HL-60/S4 (cell line): ENCODE data around the gene ZMPSTE24.
"Not testable (repeated sequence)": the region's sequence is repeated elsewhere in the genome, so short reads cannot be mapped to it uniquely, and the experiment has no call there.

Experiments used
- in situ Hi-C: fragments of 300-500 bp; cut with MboI; formaldehyde crosslinking; loops from 2 replicates; pipeline ENCODE4 v1.14.3; 2022; ENCODE audit warnings: low sequenced_read_pairs

ZMPSTE24 gene

GRCh38 chr1:40316595-40317393 lies 58.8 kb downstream of the ZMPSTE24 start, which contains the start of gene COL9A2:
TSS of gene COL9A2 (minus strand) at chr1:40317286. CDS start at chr1:40317197, 89 bp downstream.
- in situ Hi-C loops, result no loop called here

- in situ Hi-C loops, result no loop called here
These were observed 59.5 kb downstream of the ZMPSTE24 start for GRCh38 chr1:40317394-40318074.

GRCh38 chr1:40318476-40318875 lies 60.4 kb downstream of the ZMPSTE24 start:
- in situ Hi-C loops, result no loop called here

GRCh38 chr1:40318970-40319621 lies 61.1 kb downstream of the ZMPSTE24 start:
- in situ Hi-C loops, result no loop called here

- in situ Hi-C loops, result not testable (repeated sequence)
These were observed 73.4 kb downstream of the ZMPSTE24 start for GRCh38 chr1:40331403-40331802.

GRCh38 chr1:40332695-40333094 lies 74.7 kb downstream of the ZMPSTE24 start:
- in situ Hi-C loops, result no loop called here

GRCh38 chr1:40337443-40337842 lies 79.4 kb downstream of the ZMPSTE24 start:
- in situ Hi-C loops, result loop anchor here (5.0 kb wide), 1 partner anchor 190 kb away; no protein-coding TSS in a partner anchor

- in situ Hi-C loops, result loop anchor here (5.0 kb wide), 1 partner anchor 192 kb away; no protein-coding TSS in a partner anchor
These were observed 80.8 kb downstream of the ZMPSTE24 start for GRCh38 chr1:40338745-40339419.

GRCh38 chr1:40339420-40340323 lies 81.6 kb downstream of the ZMPSTE24 start:
- in situ Hi-C loops, result loop anchor here (5.0 kb wide), 1 partner anchor 192 kb away; no protein-coding TSS in a partner anchor

GRCh38 chr1:40341491-40342380 lies 83.7 kb downstream of the ZMPSTE24 start:
- in situ Hi-C loops, result no loop called here

- in situ Hi-C loops, result not testable (repeated sequence)
These were observed 84.3 kb downstream of the ZMPSTE24 start for GRCh38 chr1:40342381-40342717.
